Spleen (tissue), 11 donors: ENCODE data around the gene KMT2D. TPM values are rescaled to one million over a fixed set of nuclear protein-coding genes. Genes with fewer than 3 reads are reported as not detected.

Experiments used
- DNase-seq: peaks from one replicate; pipeline ENCODE4 v3.0.0-alpha.2; 2020
- H3K27ac ChIP-seq, 8 donors: fragments of 200-600 bp; sonication (generic) in 7 of 8; 1 replicate in 4 of 8; 2 replicates in 4 of 8; pipeline versions ENCODE4 v1.5.0 to v1.8.0; 2016 to 2021; ENCODE audit warnings: inconsistent platforms in 4 of 8, mild to moderate bottlenecking in 4 of 8, moderate library complexity in 1 of 8
- H3K27me3 ChIP-seq, 7 donors: fragments of 200-600 bp; sonication (generic) in 6 of 7; replicated peaks in 1 of 7; 1 replicate in 4 of 7; 2 replicates in 3 of 7; pipeline versions ENCODE4 v1.5.0 to v1.8.0; 2016 to 2021; ENCODE audit warnings: inconsistent platforms in 3 of 7, mild to moderate bottlenecking in 1 of 7
- H3K36me3 ChIP-seq, 6 donors: fragments of 200-600 bp; sonication (generic) in 5 of 6; 1 replicate in 4 of 6; 2 replicates in 2 of 6; pipeline versions ENCODE4 v1.5.0 to v1.8.0; 2016 to 2021; ENCODE audit warnings: inconsistent platforms in 2 of 6
- H3K4me1 ChIP-seq, 6 donors: fragments of 200-600 bp; sonication (generic) in 5 of 6; 1 replicate in 3 of 6; 2 replicates in 3 of 6; pipeline versions ENCODE4 v1.5.0 to v1.8.0; 2016 to 2021; ENCODE audit warnings: inconsistent platforms in 3 of 6
- H3K4me3 ChIP-seq, 8 donors: fragments of 200-600 bp; sonication (generic) in 7 of 8; 1 replicate in 4 of 8; 2 replicates in 4 of 8; pipeline versions ENCODE4 v1.5.0 to v1.8.0; 2016 to 2021; ENCODE audit warnings: inconsistent platforms in 4 of 8, mild to moderate bottlenecking in 4 of 8, moderate library complexity in 2 of 8
- H3K9me3 ChIP-seq, 8 donors: fragments of 200-600 bp; sonication (generic) in 7 of 8; 1 replicate in 4 of 8; 2 replicates in 4 of 8; pipeline versions ENCODE4 v1.5.0 to v1.8.0; 2016 to 2021; ENCODE audit warnings: inconsistent platforms in 4 of 8
- POLR2A ChIP-seq, 3 donors: fragments of 450-650 bp; IDR thresholded peaks; one replicate each; pipeline ENCODE4 v1.5.1; 2017; ENCODE audit warnings: antibody characterized with exemption in 3 of 3, mild to moderate bottlenecking in 1 of 3
- POLR2AphosphoS5 ChIP-seq, 3 donors: sonication (generic); formaldehyde crosslinking; IDR thresholded peaks; one replicate each; pipeline ENCODE4 v1.5.1; 2017; ENCODE audit warnings: antibody characterized with exemption in 3 of 3
- WGBS, 5 donors: extraction: QIAGEN DNeasy Blood & Tissue Kit in 3 of 5; methylation state at CpG; one replicate each; pipeline versions ENCODE4 v1.1.5 to v1.1.7; 2013 to 2018; 5-methylcytosine and 5-hydroxymethylcytosine counted together
- intact Hi-C: fragments of 100-400 bp; cut with DNase I; formaldehyde crosslinking; loops from one replicate; pipeline ENCODE4 v1.15.0; 2023; ENCODE audit warnings: low total_unique reads
- polyA plus RNA-seq, 3 donors: library from polyadenylated mRNA; stranded (reverse); fragments of 200-250 nt; gene quantifications; one replicate each; pipeline ENCODE4 v1.2.1, GENCODE V29; 2013
- total RNA-seq, 7 donors: library from RNA; depleted of rRNA in 3 of 7; stranded (reverse); fragments of >200 nt in 3 of 7; fragmentation: NEBNext Ultra II Directional in 4 of 7; extraction: Animal tissue kit (Norgen Biotek cat#: 25700) in 4 of 7; gene quantifications; one replicate each; pipeline versions ENCODE4 v1.1.0 to v1.2.1, GENCODE V29; 2016 to 2021
- TF ChIP-seq, protein P1 (sequence below), 11 experiments: fragments of 200-600 bp in 7 of 11; fragments of 450-650 bp in 4 of 11; sonication (generic) in 4 of 11; IDR thresholded peaks in 8 of 11; conservative IDR thresholded peaks in 3 of 11; 1 replicate in 7 of 11; 2 replicates in 4 of 11; pipeline versions ENCODE4 v1.4.0 to v1.8.0; 2016 to 2021; ENCODE audit warnings: antibody characterized with exemption in 11 of 11, inconsistent platforms in 4 of 11, mild to moderate bottlenecking in 1 of 11
- donor health status: healthy with polysubstance abuse.
- donor health status: DM: no; HTN: no; CAD: no; lungs with moderate emphysema.
- donor health status: DM: no; HTN: no; CAD: no.
- donor health status: Bipolar disorder and iron deficiency.
- donor health status: healthy.
- donor health status: DM: no; HTN: no; CAD: no.
- donor health status: DM: yes; HTN: yes; CAD: no.

KMT2D gene
- total and polyA plus RNA-seq, 10 donors, result 5.1 to 172 (median 140) TPM

DNA sequence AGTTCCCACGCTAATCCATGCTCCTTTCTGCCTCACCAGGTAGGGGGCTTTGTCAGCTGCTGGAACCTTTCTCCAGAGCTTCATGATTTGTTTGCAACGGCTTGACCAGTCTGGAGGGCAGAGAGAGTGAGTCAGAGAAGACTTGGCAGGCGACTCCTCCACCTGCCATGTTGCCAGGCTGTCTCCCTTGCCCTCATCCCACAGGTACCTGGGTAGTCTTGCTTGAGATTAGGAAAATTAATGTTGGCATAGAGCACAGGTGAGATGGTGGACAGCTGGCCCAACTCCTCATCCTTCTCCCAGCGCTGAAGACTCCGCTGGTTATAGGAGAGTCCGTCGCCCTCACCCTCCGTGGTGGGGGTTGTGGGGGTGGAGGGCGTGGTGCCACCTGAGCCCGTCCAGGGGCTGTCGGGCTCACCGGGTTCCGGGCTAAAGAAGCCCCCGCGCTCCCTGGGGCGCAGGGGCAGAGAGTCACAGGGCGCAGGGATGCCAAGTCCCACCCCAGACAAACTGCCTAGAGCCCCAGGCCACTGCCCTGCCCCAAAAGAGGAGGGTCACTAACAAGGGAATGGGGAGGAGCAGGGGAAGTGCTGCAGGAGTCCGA is 18.6 kb downstream of the KMT2D start:
- Histone ChIP-seq H3K36me3 (peaks cover 18 to 100% (median 100%) of the 10 kb centered on the region in 6 donors), H3K4me3 (no peak overlapping the region), H3K9me3 (no peaks in the 10 kb centered on the region), H3K4me1 (peaks cover 0 to 10% (median 0%) of the 10 kb centered on the region in 6 donors), H3K27ac (no peak overlapping the region), H3K27me3 (no peaks in the 10 kb centered on the region)
- WGBS, 5 donors, result 92 to 97% (median 94%) methylated on average over 15 to 18 of the region's 18 CpGs
- no peak for DNase-seq
- no peak for TF ChIP-seq POLR2A (IDR thresholded peaks at IDR 0.05)
- TF ChIP-seq POLR2AphosphoS5 (IDR thresholded peaks at IDR 0.05), result peak in 1 of 3 donors; percentile 49
- intact Hi-C loops, result no loop called here

DNA sequence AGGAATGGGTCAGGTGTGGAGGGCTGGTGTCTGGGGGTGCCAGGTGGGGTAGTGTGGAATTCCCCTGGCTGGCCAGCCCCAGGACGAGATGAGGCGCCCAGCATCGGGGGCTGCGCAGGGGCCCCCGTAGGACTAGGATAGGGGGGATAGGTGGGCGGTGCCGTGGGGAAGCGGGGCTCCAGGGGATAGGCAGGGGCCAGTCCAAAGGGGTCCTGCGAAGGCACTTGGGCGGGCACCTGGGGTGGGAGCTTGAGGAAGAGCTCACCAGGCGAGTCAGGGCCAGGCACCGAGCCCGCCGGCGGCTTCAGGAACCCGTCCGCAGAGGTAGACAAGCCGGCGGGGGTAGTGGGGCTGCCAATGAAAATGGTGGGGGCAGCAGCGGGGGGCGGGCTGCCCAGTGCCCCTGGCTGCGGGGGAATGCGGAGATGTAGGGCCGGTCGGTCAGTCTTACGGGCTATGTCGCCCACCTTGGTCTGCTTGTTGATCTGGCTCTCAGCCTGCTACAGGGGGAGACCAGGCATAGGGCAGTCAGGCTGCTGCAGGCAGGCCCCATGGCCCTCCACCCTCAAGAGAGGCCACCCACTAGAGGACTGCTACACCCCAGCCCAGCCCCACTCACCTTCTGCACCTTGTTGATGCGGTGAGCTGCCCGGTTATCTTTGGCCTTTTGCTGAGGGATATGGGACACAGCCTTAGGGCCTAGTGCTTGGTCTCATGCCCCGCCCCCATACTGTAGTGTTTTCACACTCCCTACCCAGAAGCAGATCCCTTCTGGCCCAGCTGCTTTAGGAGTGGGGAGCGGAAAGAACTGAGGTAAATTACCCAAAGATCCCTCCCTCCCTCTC is 19.3 kb downstream of the KMT2D start:
- WGBS, 5 donors, result 94 to 97% (median 96%) methylated on average over 27 to 31 of the region's 31 CpGs
- H3K4me1 ChIP-seq, result peaks cover 0 to 10% (median 0%) of the 10 kb centered on the region in 6 donors
- TF ChIP-seq, protein P1, sequence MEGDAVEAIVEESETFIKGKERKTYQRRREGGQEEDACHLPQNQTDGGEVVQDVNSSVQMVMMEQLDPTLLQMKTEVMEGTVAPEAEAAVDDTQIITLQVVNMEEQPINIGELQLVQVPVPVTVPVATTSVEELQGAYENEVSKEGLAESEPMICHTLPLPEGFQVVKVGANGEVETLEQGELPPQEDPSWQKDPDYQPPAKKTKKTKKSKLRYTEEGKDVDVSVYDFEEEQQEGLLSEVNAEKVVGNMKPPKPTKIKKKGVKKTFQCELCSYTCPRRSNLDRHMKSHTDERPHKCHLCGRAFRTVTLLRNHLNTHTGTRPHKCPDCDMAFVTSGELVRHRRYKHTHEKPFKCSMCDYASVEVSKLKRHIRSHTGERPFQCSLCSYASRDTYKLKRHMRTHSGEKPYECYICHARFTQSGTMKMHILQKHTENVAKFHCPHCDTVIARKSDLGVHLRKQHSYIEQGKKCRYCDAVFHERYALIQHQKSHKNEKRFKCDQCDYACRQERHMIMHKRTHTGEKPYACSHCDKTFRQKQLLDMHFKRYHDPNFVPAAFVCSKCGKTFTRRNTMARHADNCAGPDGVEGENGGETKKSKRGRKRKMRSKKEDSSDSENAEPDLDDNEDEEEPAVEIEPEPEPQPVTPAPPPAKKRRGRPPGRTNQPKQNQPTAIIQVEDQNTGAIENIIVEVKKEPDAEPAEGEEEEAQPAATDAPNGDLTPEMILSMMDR (IDR thresholded peaks at IDR 0.05 in 8 of 11, conservative IDR thresholded peaks at IDR 0.05 in 3 of 11), result no peak
- TF ChIP-seq POLR2AphosphoS5 (IDR thresholded peaks at IDR 0.05), result peak; percentile 7 to 50 (median 11)
- no peak overlapping the region for H3K27ac ChIP-seq
- H3K27me3 ChIP-seq, result no peaks in the 10 kb centered on the region
- no peaks in the 10 kb centered on the region for H3K9me3 ChIP-seq
- no peak for DNase-seq
- H3K4me3 ChIP-seq, result no peak overlapping the region
- H3K36me3 ChIP-seq, result peaks cover 14 to 100% (median 99%) of the 10 kb centered on the region in 6 donors
- intact Hi-C loops, result no loop called here

DNA sequence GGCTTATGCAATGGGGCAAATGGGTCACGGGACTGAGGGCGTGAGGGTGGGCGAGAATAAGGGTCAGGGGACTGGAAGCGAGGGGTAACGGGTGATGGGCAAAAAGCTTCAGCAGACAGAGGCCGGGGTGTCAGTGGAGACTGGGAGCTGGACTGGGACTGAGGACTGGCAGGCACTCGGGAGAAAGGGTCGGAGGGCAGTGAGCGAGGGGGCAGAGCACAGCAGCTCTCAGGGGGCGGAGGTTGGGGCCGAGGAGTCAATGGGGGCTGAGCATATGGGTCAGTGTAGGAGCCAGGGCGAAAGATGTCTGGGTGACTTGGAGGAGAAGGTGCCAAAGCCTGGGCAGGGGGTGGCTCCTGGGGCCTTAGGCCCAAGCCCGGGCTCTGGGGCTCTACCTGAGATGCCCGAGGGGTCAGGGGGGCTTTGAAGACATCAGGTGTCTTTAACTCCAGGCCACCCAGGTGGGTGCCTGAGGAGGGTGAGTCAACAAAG is 20.2 kb downstream of the KMT2D start:
- Histone ChIP-seq H3K9me3 (no peaks in the 10 kb centered on the region), H3K4me1 (peaks cover 0 to 10% (median 0%) of the 10 kb centered on the region in 6 donors), H3K36me3 (peaks cover 13 to 100% (median 92%) of the 10 kb centered on the region in 6 donors), H3K27ac (no peak overlapping the region), H3K27me3 (no peaks in the 10 kb centered on the region), H3K4me3 (no peak overlapping the region)
- intact Hi-C loops, result no loop called here
- TF ChIP-seq POLR2A (IDR thresholded peaks at IDR 0.05), result no peak
- TF ChIP-seq, protein P1 (IDR thresholded peaks at IDR 0.05 in 8 of 11, conservative IDR thresholded peaks at IDR 0.05 in 3 of 11), result no peak
- no peak for DNase-seq
- 91 to 96% (median 95%) methylated on average over 14 of the region's 14 CpGs for WGBS, 5 donors

DNA sequence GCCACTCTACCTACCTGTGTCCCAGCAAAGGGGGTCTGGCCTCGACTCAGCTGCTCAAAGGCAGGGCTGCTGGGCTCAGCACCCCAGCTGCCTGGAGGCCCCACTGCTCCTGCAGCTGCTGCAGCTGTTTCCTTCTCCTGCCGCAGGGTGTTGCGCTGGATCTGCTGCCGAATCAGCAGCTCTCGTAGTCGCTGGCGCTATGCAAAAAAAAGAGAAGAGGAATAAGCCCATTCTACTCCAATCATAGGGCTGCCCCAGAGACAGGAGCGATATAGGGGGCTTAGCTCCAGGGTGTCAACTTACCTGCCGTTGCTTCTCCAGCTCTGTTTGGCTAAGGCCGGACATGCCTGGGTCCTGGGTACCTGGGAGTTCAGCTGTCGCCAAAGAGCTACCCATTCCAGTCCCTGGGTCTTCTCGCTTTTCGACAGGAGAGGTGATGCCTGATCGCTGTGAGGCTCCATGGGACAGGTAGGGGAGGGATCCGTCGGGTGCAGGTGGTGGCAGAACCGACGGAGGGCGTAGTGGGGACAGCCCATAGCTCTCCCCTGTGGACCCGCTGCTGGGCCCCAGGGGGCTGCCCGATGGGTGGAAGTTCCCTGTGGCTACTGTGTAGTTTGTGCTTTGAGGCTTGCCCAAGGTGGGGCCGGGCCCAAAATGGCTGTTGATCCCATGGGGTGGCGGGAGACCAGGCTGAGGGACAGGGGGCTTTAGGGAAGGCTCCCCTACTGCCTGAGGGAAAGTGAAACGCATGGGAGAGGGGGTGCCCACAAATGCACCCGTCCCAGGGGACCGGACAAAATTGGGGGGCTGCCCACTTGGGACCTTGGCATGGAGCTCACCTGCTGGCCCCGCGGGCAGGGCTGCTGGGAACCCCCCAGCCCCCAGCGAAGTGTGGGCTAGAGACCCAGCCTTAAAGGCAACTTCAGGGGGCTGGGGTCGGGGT is 20.9 kb downstream of the KMT2D start:
- Histone ChIP-seq H3K36me3 (peaks cover 9 to 100% (median 92%) of the 10 kb centered on the region in 6 donors), H3K27ac (no peak overlapping the region), H3K9me3 (no peaks in the 10 kb centered on the region), H3K27me3 (no peaks in the 10 kb centered on the region), H3K4me1 (peaks cover 0 to 10% (median 0%) of the 10 kb centered on the region in 6 donors), H3K4me3 (no peak overlapping the region)
- no peak for DNase-seq
- TF ChIP-seq POLR2AphosphoS5 (IDR thresholded peaks at IDR 0.05), result peak in 1 of 3 donors; percentile 42
- TF ChIP-seq, protein P1 (IDR thresholded peaks at IDR 0.05 in 8 of 11, conservative IDR thresholded peaks at IDR 0.05 in 3 of 11), result no peak
- TF ChIP-seq POLR2A (IDR thresholded peaks at IDR 0.05), result no peak
- intact Hi-C loops, result no loop called here
- 90 to 94% (median 93%) methylated on average over 23 to 30 of the region's 30 CpGs for WGBS, 5 donors
